D721Med (cell line): ENCODE measurements around the gene TRMT61A.
"Not testable (repeated sequence)": the region's sequence is repeated elsewhere in the genome, so short reads cannot be mapped to it uniquely, and the experiment has no call there.

Experiments used
- DNase-seq: peaks from one replicate; pipeline ENCODE4 v3.0.0; 2011; ENCODE audit warnings: low spot score; ENCODE audit not compliant: insufficient read length
- FAIRE-seq: peaks from 2 replicates; lab custom pipeline; 2011; peaks lifted over from hg19 to GRCh38; lab: Jason Lieb, UNC
- CTCF ChIP-seq: IDR thresholded peaks from 2 replicates; pipeline ENCODE4 v1.5.1; 2012; ENCODE audit warnings: mild to moderate bottlenecking, control low read depth; ENCODE audit not compliant: insufficient read depth; ENCODE audit errors: missing control alignments

TRMT61A gene

GRCh38 chr14:103507751-103508150 lies 21.2 kb upstream of the TRMT61A start:
- no peak for TF ChIP-seq CTCF
- DNase-seq (no peak), FAIRE-seq (no peak)

DNA sequence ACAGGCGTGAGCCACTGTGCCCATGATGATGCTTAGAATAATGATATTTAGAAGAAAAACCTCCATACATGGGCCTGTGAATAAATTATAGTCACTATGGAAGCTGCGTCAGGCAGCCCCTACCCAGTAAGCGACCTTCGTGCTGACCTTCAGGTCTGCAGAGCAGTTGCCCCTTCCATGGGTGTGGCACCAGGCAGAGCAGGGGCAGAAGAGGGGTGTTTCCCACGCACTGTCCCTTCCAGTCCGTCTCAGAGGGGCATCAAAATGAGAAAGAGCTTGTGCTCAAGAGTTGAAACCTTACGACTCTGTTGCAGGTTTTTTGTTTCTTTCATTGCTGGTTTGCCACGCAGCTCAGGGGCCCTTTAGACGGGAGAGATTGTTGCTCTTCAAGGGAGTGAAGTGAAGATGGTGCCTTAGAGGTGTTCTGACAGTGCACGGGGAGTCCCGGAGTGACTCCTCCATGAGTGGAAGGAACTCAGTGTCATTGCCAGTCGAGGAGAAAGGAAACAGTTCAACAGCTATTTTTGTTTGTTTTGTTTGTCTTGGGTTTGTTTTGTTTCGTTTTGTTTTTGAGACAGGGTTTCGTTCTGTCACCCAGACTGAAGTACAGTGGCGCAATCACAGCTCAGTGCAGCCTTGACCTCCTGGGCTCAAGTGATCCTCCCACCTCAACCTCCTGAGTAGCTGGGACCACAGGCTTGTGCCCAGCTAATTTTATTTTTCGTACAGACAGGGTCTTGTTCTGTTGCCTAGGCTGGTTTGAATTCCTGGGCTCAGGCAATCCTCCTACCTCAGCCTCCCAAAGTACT lies 20.3 kb upstream of the TRMT61A start:
- FAIRE-seq (no peak), DNase-seq (no peak)
- no peak for TF ChIP-seq CTCF

- DNase-seq (peak; percentile 7), FAIRE-seq (no peak)
- no peak for TF ChIP-seq CTCF
These were observed 18.9 kb upstream of the TRMT61A start for GRCh38 chr14:103509864-103510723.

GRCh38 chr14:103510724-103511693 lies 18.0 kb upstream of the TRMT61A start:
- FAIRE-seq (no peak), DNase-seq (peak; percentile 11)
- TF ChIP-seq CTCF = no peak

DNA sequence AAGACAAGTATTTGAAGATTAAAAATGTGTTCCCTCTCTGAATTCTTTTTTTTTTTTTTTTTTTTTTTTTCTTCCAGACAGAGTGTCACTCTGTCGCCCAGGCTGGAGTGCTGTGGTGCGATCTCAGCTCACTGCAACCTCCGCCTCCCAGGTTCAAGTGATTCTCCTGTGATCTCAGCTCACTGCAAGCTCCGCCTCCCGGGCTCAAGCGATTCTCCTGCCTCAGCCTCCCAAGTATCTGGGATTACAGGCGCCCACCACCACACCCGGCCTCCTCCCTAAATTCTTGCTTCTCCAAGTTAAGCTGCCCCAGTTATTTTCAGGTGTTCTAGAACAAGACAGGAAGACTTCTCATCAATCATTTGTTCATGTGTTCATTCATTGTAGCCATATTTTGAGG lies 16.8 kb upstream of the TRMT61A start:
- not testable (repeated sequence) for FAIRE-seq
- peak; percentile 11 for DNase-seq

- FAIRE-seq (no peak), DNase-seq (peak; percentile 13)
- no peak for TF ChIP-seq CTCF
These were observed 16.0 kb upstream of the TRMT61A start for GRCh38 chr14:103512701-103513611.
